Endodermal cell (in vitro differentiated cells): Measurements from ENCODE around the gene RERE. TPM values are rescaled to one million over a fixed set of nuclear protein-coding genes. Genes with fewer than 3 reads are reported as not detected.
A peak's percentile ranks its signal among the peaks of the same experiment; 100 is the strongest.

Source experiments
- DNase-seq: peaks from one replicate; pipeline ENCODE4 v3.0.0-alpha.2; 2017
- H3K27ac ChIP-seq: 2 replicates; pipeline ENCODE4 v1.5.1; 2013; ENCODE audit warnings: mild to moderate bottlenecking, low read depth, low read length, moderate library complexity
- H3K27me3 ChIP-seq: 2 replicates; pipeline ENCODE4 v1.6.1; 2013; ENCODE audit warnings: mild to moderate bottlenecking, low read length, moderate library complexity; ENCODE audit not compliant: insufficient read depth, control insufficient read depth, poor library complexity, severe bottlenecking
- H3K36me3 ChIP-seq: 2 replicates; pipeline ENCODE4 v1.7.0; 2013; ENCODE audit warnings: mild to moderate bottlenecking, low read length, moderate library complexity; ENCODE audit not compliant: control insufficient read depth, insufficient read depth
- H3K4me1 ChIP-seq: one replicate; pipeline ENCODE4 v1.7.0; 2013; ENCODE audit warnings: low read length; ENCODE audit not compliant: control insufficient read depth, insufficient read depth
- H3K4me3 ChIP-seq: 2 replicates; pipeline ENCODE4 v1.5.1; 2013; ENCODE audit warnings: mild to moderate bottlenecking, low read length, moderate library complexity
- H3K9ac ChIP-seq: 2 replicates; pipeline ENCODE4 v1.6.1; 2013; ENCODE audit warnings: mild to moderate bottlenecking, low read length, moderate library complexity; ENCODE audit not compliant: poor library complexity, severe bottlenecking; ENCODE audit errors: extremely low read depth
- H3K9me3 ChIP-seq: 2 replicates; pipeline ENCODE4 v1.6.1; 2013; ENCODE audit warnings: mild to moderate bottlenecking, low read length, moderate library complexity; ENCODE audit not compliant: control insufficient read depth
- H3K27ac Mint-ChIP-seq: 2 replicates; pipeline ENCODE4 v1.8.0; 2020; ENCODE audit warnings: mixed read lengths
- H3K27me3 Mint-ChIP-seq: 2 replicates; pipeline ENCODE4 v1.8.0; 2021; ENCODE audit warnings: mild to moderate bottlenecking, mixed read lengths; ENCODE audit not compliant: insufficient read depth
- H3K36me3 Mint-ChIP-seq: 2 replicates; pipeline ENCODE4 v1.8.0; 2020; ENCODE audit warnings: low read depth, mixed read lengths
- H3K4me1 Mint-ChIP-seq: 2 replicates; pipeline ENCODE4 v1.8.0; 2020; ENCODE audit warnings: mixed read lengths
- H3K4me3 Mint-ChIP-seq: 2 replicates; pipeline ENCODE4 v1.8.0; 2020; ENCODE audit warnings: mild to moderate bottlenecking, moderate library complexity, mixed read lengths
- H3K9me3 Mint-ChIP-seq: 2 replicates; pipeline ENCODE4 v1.8.0; 2020; ENCODE audit warnings: mild to moderate bottlenecking, mixed read lengths
- WGBS, 2 experiments: methylation state at CpG; one replicate each; pipeline versions ENCODE4 v1.1.5 to v1.1.7; 2013; ENCODE audit warnings: missing lambda C conversion rate in 2 of 2, mixed read lengths in 1 of 2; ENCODE audit not compliant: insufficient coverage in 1 of 2, insufficient read length in 1 of 2; 5-methylcytosine and 5-hydroxymethylcytosine counted together
- total RNA-seq, 2 donors: library from RNA; stranded (reverse); fragmentation: NEBNext Ultra II Directional in 1 of 2; extraction: Animal tissue kit (Norgen Biotek cat#: 25700) in 1 of 2; gene quantifications; 2 replicates in 1 of 2; 3 replicates in 1 of 2; pipeline ENCODE4 v1.2.1, GENCODE V29; 2021
- TF ChIP-seq, protein P1 (sequence below): fragments of 200-600 bp; sonication (generic); conservative IDR thresholded peaks from 2 replicates; pipeline ENCODE4 v1.5.0; 2021; ENCODE audit warnings: antibody characterized with exemption, mild to moderate bottlenecking

The RERE gene
- total RNA-seq, 2 donors from 2014 or later: 159 to 179 TPM

GRCh38 chr1:8509579-8509978, 307.9 kb downstream of the RERE start:
- no peak overlapping the region for H3K9ac ChIP-seq
- WGBS, 2 experiments: 96 to 100% methylated on average over 6 to 7 of the region's 7 CpGs
- TF ChIP-seq, protein P1, sequence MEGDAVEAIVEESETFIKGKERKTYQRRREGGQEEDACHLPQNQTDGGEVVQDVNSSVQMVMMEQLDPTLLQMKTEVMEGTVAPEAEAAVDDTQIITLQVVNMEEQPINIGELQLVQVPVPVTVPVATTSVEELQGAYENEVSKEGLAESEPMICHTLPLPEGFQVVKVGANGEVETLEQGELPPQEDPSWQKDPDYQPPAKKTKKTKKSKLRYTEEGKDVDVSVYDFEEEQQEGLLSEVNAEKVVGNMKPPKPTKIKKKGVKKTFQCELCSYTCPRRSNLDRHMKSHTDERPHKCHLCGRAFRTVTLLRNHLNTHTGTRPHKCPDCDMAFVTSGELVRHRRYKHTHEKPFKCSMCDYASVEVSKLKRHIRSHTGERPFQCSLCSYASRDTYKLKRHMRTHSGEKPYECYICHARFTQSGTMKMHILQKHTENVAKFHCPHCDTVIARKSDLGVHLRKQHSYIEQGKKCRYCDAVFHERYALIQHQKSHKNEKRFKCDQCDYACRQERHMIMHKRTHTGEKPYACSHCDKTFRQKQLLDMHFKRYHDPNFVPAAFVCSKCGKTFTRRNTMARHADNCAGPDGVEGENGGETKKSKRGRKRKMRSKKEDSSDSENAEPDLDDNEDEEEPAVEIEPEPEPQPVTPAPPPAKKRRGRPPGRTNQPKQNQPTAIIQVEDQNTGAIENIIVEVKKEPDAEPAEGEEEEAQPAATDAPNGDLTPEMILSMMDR: no peak
- no peaks in the 10 kb centered on the region for H3K9me3 Mint-ChIP-seq
- H3K4me3 Mint-ChIP-seq: no peak overlapping the region
- H3K27me3 ChIP-seq: no peaks in the 10 kb centered on the region
- peaks cover 55% of the 10 kb centered on the region for H3K36me3 ChIP-seq
- H3K4me1 ChIP-seq: no peaks in the 10 kb centered on the region
- no peak overlapping the region for H3K27ac ChIP-seq
- H3K4me3 ChIP-seq: no peak overlapping the region
- no peaks in the 10 kb centered on the region for H3K27me3 Mint-ChIP-seq
- peaks cover 53% of the 10 kb centered on the region for H3K36me3 Mint-ChIP-seq
- no peak for DNase-seq
- H3K9me3 ChIP-seq: no peaks in the 10 kb centered on the region
- peaks cover 5% of the 10 kb centered on the region for H3K4me1 Mint-ChIP-seq
- no peak overlapping the region for H3K27ac Mint-ChIP-seq

DNA sequence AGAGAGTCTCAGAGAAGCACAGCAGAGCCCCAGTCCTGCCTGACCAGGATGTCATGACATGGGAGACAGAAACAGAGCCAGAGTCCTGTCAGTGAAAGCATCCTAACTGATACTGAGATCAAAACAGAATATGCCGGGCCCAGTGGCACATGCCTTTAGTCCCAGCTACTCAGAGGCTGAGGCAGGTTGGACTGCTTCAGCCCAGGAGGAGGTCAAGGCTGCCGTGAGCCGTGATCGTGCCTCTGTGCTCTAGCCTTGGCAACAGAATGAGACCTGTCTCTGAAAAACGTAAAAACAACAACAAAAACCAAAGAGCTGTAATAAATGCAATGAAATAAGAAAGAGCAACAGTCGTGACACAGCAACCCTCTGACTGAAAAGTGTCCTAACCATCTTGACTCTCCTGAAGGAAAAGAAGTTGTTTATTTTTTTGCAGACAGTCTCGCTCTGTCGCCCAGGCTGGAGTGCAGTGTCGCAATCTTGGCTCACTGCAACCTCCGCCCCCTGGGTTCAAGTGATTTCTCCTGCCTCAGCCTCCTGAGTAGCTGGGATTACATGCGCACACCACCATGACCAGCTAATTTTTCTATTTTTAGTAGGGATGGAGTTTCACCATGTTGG, 310.3 kb downstream of the RERE start:
- no peak for DNase-seq
- H3K9me3 ChIP-seq: no peaks in the 10 kb centered on the region
- H3K9me3 Mint-ChIP-seq: peaks cover 6% of the 10 kb centered on the region
- H3K27ac Mint-ChIP-seq: peak overlapping the region; percentile 15
- peaks cover 43% of the 10 kb centered on the region for H3K36me3 Mint-ChIP-seq
- no peak overlapping the region for H3K4me3 ChIP-seq
- no peak overlapping the region for H3K4me3 Mint-ChIP-seq
- no peak overlapping the region for H3K9ac ChIP-seq
- peaks cover 53% of the 10 kb centered on the region for H3K36me3 ChIP-seq
- H3K4me1 Mint-ChIP-seq: peaks cover 13% of the 10 kb centered on the region
- no peaks in the 10 kb centered on the region for H3K4me1 ChIP-seq
- H3K27me3 ChIP-seq: no peaks in the 10 kb centered on the region
- 92 to 97% methylated on average over 10 to 11 of the region's 11 CpGs for WGBS, 2 experiments
- no peaks in the 10 kb centered on the region for H3K27me3 Mint-ChIP-seq
- TF ChIP-seq, protein P1: no peak
- no peak overlapping the region for H3K27ac ChIP-seq

GRCh38 chr1:8506456-8506855, 311.0 kb downstream of the RERE start:
- peaks cover 10% of the 10 kb centered on the region for H3K4me1 Mint-ChIP-seq
- no peaks in the 10 kb centered on the region for H3K27me3 ChIP-seq
- no peaks in the 10 kb centered on the region for H3K9me3 ChIP-seq
- 94 to 100% methylated on average over 1 of the region's 1 CpG for WGBS, 2 experiments
- peaks cover 6% of the 10 kb centered on the region for H3K9me3 Mint-ChIP-seq
- no peaks in the 10 kb centered on the region for H3K27me3 Mint-ChIP-seq
- H3K4me3 Mint-ChIP-seq: no peak overlapping the region
- peak overlapping the region; percentile 31 for H3K27ac Mint-ChIP-seq
- H3K36me3 ChIP-seq: peaks cover 53% of the 10 kb centered on the region
- H3K27ac ChIP-seq: no peak overlapping the region
- no peak overlapping the region for H3K4me3 ChIP-seq
- no peak for DNase-seq
- H3K36me3 Mint-ChIP-seq: peaks cover 43% of the 10 kb centered on the region
- H3K4me1 ChIP-seq: no peaks in the 10 kb centered on the region
- TF ChIP-seq, protein P1: no peak
- H3K9ac ChIP-seq: no peak overlapping the region
